Measurements from ENCODE around the gene SLC6A3. TPM values are rescaled to one million over a fixed set of nuclear protein-coding genes. Genes with fewer than 3 reads are reported as not detected.

SLC6A3 gene
- total RNA-seq, 1 donor from 2014 or later, result 0.10 TPM

GRCh38 chr5:1468247-1468612 is 23.0 kb upstream of the SLC6A3 start:
- Mint-ChIP-seq H3K9me3 (ENCODE audit: unreplicated experiment) (no peaks in the 10 kb centered on the region), H3K36me3 (ENCODE audit: low read depth, unreplicated experiment) (peaks cover 29% of the 10 kb centered on the region), H3K27ac (ENCODE audit: unreplicated experiment) (no peak overlapping the region), H3K4me1 (ENCODE audit: unreplicated experiment) (peaks cover 3% of the 10 kb centered on the region), H3K4me3 (ENCODE audit: unreplicated experiment) (peak overlapping the region; percentile 69), H3K27me3 (ENCODE audit: unreplicated experiment) (peaks cover 15% of the 10 kb centered on the region)
- peak; percentile 74 for DNase-seq (ENCODE audit: low spot score)
- TF ChIP-seq CTCF (IDR thresholded peaks at IDR 0.05; ENCODE audit: unreplicated experiment), result peak; percentile 62

GRCh38 chr5:1467341-1468246 is 22.4 kb upstream of the SLC6A3 start:
- peaks cover 3% of the 10 kb centered on the region for H3K4me1 Mint-ChIP-seq (ENCODE audit: unreplicated experiment)
- TF ChIP-seq CTCF (IDR thresholded peaks at IDR 0.05; ENCODE audit: unreplicated experiment), result no peak
- H3K27me3 Mint-ChIP-seq (ENCODE audit: unreplicated experiment), result peaks cover 15% of the 10 kb centered on the region
- no peak for DNase-seq (ENCODE audit: low spot score)
- H3K27ac Mint-ChIP-seq (ENCODE audit: unreplicated experiment), result no peak overlapping the region
- H3K9me3 Mint-ChIP-seq (ENCODE audit: unreplicated experiment), result no peaks in the 10 kb centered on the region
- H3K4me3 Mint-ChIP-seq (ENCODE audit: unreplicated experiment), result no peak overlapping the region
- peaks cover 29% of the 10 kb centered on the region for H3K36me3 Mint-ChIP-seq (ENCODE audit: low read depth, unreplicated experiment)

GRCh38 chr5:1466631-1467265 is 21.5 kb upstream of the SLC6A3 start:
- DNase-seq (ENCODE audit: low spot score), result no peak
- Mint-ChIP-seq H3K4me3 (ENCODE audit: unreplicated experiment) (no peak overlapping the region), H3K36me3 (ENCODE audit: low read depth, unreplicated experiment) (peaks cover 33% of the 10 kb centered on the region), H3K4me1 (ENCODE audit: unreplicated experiment) (peaks cover 3% of the 10 kb centered on the region), H3K27ac (ENCODE audit: unreplicated experiment) (no peak overlapping the region), H3K9me3 (ENCODE audit: unreplicated experiment) (no peaks in the 10 kb centered on the region), H3K27me3 (ENCODE audit: unreplicated experiment) (peaks cover 17% of the 10 kb centered on the region)
- no peak for TF ChIP-seq CTCF (IDR thresholded peaks at IDR 0.05; ENCODE audit: unreplicated experiment)

GRCh38 chr5:1465966-1466471 is 20.8 kb upstream of the SLC6A3 start:
- peaks cover 38% of the 10 kb centered on the region for H3K36me3 Mint-ChIP-seq (ENCODE audit: low read depth, unreplicated experiment)
- no peak for DNase-seq (ENCODE audit: low spot score)
- no peaks in the 10 kb centered on the region for H3K9me3 Mint-ChIP-seq (ENCODE audit: unreplicated experiment)
- peak overlapping the region; percentile 48 for H3K27ac Mint-ChIP-seq (ENCODE audit: unreplicated experiment)
- H3K4me1 Mint-ChIP-seq (ENCODE audit: unreplicated experiment), result peaks cover 3% of the 10 kb centered on the region
- peaks cover 17% of the 10 kb centered on the region for H3K27me3 Mint-ChIP-seq (ENCODE audit: unreplicated experiment)
- no peak overlapping the region for H3K4me3 Mint-ChIP-seq (ENCODE audit: unreplicated experiment)
- TF ChIP-seq CTCF (IDR thresholded peaks at IDR 0.05; ENCODE audit: unreplicated experiment), result no peak

GRCh38 chr5:1465117-1465516 is 19.9 kb upstream of the SLC6A3 start:
- H3K27me3 Mint-ChIP-seq (ENCODE audit: unreplicated experiment), result peaks cover 17% of the 10 kb centered on the region
- H3K4me3 Mint-ChIP-seq (ENCODE audit: unreplicated experiment), result peak overlapping the region; percentile 78
- H3K9me3 Mint-ChIP-seq (ENCODE audit: unreplicated experiment), result no peaks in the 10 kb centered on the region
- H3K36me3 Mint-ChIP-seq (ENCODE audit: low read depth, unreplicated experiment), result peaks cover 45% of the 10 kb centered on the region
- H3K27ac Mint-ChIP-seq (ENCODE audit: unreplicated experiment), result no peak overlapping the region
- DNase-seq (ENCODE audit: low spot score), result no peak
- peaks cover 3% of the 10 kb centered on the region for H3K4me1 Mint-ChIP-seq (ENCODE audit: unreplicated experiment)
- TF ChIP-seq CTCF (IDR thresholded peaks at IDR 0.05; ENCODE audit: unreplicated experiment), result no peak

Data from endothelial cell (in vitro differentiated cells).